Muscle layer of duodenum (tissue), 2 donors: ENCODE measurements around the gene FAM168B.
"Not testable (repeated sequence)": the region's sequence is repeated elsewhere in the genome, so short reads cannot be mapped to it uniquely, and the experiment has no call there.

Experiments used
- H3K27ac ChIP-seq: one replicate; pipeline ENCODE4 v1.7.0; 2013; ENCODE audit warnings: mild to moderate bottlenecking, low read length
- H3K27me3 ChIP-seq: one replicate; pipeline ENCODE4 v1.7.0; 2013; ENCODE audit warnings: low read depth, mild to moderate bottlenecking, control low read depth, low read length
- H3K36me3 ChIP-seq, 2 donors: one replicate each; pipeline ENCODE4 v1.7.0; 2013; ENCODE audit warnings: low read length in 2 of 2, control low read depth in 1 of 2, mild to moderate bottlenecking in 1 of 2; ENCODE audit not compliant: insufficient read depth in 2 of 2, control insufficient read depth in 1 of 2
- H3K4me1 ChIP-seq, 2 donors: one replicate each; pipeline ENCODE4 v1.7.0; 2013; ENCODE audit warnings: low read length in 2 of 2, mild to moderate bottlenecking in 2 of 2, control low read depth in 1 of 2, moderate library complexity in 1 of 2; ENCODE audit not compliant: insufficient read depth in 2 of 2, control insufficient read depth in 1 of 2
- H3K4me3 ChIP-seq, 2 donors: one replicate each; pipeline ENCODE4 v1.7.0; 2013; ENCODE audit warnings: low read length in 2 of 2, low read depth in 1 of 2, mild to moderate bottlenecking in 1 of 2
- H3K9me3 ChIP-seq, 2 donors: one replicate each; pipeline ENCODE4 v1.7.0; 2013; ENCODE audit warnings: low read length in 2 of 2, control low read depth in 1 of 2, mild to moderate bottlenecking in 1 of 2; ENCODE audit not compliant: control insufficient read depth in 1 of 2
- donor health status: healthy.

The FAM168B gene

DNA sequence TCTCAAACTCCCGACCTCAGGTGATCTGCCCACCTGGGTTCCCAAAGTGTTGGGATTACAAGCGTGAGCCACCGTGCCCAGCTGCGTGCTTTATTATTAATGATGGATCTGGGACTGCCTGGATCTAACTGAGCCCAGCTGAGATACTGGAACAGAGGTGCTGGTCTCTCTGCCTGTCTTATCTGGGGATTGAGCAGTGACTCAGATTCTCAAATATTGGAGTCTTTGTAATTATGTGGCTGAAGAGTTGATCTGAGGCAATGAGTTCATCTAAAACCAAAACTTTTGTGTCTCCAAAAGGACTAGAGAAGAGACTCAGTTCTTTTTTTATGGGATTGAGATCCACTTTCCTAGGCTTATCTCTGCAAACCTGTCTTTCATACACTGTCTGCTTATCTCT is 28.2 kb upstream of the FAM168B start:
- Histone ChIP-seq H3K27me3 (no peaks in the 10 kb centered on the region), H3K4me1 (no peaks in the 10 kb centered on the region), H3K36me3 (peaks cover 13 to 22% of the 10 kb centered on the region in 2 donors), H3K4me3 (no peak overlapping the region), H3K9me3 (no peaks in the 10 kb centered on the region), H3K27ac (no peak overlapping the region)

DNA sequence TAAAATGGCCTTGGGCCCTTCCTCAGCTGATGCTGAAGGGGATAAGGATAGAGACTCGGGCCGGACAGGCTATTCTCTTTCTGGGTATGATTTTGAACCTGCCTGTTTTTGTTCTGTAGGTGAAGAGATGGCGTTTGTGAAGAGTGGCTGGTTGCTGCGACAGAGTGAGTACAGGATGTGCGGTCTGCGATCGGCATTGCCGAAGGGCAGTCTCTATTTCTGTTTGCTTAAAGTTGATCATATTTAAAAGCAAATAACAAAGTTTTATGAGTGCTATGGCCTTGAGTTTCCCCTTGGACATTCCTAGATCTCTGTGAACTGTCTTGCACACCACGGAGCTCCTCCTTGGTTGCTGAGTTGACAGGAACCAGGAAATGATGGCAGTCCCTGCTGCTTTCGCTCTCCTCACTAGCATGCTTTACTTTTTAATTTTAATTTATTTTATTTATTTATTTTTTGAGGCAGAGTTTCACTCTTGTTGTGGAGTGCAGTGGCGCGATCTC is 27.6 kb upstream of the FAM168B start:
- Histone ChIP-seq H3K4me3 (no peak overlapping the region), H3K9me3 (no peaks in the 10 kb centered on the region), H3K4me1 (no peaks in the 10 kb centered on the region), H3K27me3 (no peaks in the 10 kb centered on the region), H3K36me3 (peaks cover 9 to 17% of the 10 kb centered on the region in 2 donors), H3K27ac (no peak overlapping the region)

DNA sequence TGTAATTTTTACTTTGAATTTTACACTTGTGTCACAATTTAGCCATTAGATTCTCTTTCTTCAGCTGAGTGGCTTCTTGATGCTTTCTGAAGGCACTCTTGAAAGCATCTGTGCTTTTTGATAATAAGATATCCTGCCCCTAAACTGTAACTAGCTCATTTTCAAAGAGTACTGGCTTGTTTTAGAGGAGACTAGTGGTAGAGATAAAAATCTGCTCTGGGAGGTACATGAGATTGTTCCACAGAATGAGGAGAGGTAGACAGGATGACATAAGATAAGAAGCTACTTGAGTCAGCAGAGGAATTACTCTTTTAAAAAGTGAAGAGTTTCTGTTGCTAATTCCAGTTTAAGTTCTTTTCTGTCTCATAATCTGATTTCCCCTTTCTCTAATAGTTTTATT is 22.5 kb upstream of the FAM168B start:
- Histone ChIP-seq H3K9me3 (no peaks in the 10 kb centered on the region), H3K27me3 (no peaks in the 10 kb centered on the region), H3K36me3 (peaks cover 0 to 4% of the 10 kb centered on the region in 2 donors), H3K4me1 (peaks cover 10 to 11% of the 10 kb centered on the region in 2 donors), H3K4me3 (no peak overlapping the region), H3K27ac (no peak overlapping the region)

DNA sequence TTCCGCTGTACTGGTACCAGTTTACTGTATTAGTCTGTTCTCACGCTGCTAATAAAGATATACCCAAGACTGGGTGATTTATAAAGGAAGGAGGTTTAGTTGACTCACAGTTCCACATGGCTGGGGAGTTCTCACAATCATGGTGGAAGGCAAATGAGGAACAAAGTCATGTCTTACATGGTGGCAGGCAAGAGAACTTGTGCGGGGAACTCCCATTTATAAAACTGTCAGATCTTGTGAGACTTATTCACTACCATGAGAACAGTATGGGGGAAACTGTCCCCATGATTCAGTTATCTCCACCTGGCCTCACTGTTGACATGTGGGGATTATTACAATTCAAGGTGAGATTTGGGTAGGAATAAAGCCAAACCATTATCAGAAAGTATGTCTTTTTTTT is 21.7 kb upstream of the FAM168B start:
- H3K4me3 ChIP-seq, H3K36me3 ChIP-seq, H3K27ac ChIP-seq, H3K27me3 ChIP-seq, H3K9me3 ChIP-seq: not testable (repeated sequence)
- H3K4me1 ChIP-seq, result peaks cover 10 to 11% of the 10 kb centered on the region in 2 donors

DNA sequence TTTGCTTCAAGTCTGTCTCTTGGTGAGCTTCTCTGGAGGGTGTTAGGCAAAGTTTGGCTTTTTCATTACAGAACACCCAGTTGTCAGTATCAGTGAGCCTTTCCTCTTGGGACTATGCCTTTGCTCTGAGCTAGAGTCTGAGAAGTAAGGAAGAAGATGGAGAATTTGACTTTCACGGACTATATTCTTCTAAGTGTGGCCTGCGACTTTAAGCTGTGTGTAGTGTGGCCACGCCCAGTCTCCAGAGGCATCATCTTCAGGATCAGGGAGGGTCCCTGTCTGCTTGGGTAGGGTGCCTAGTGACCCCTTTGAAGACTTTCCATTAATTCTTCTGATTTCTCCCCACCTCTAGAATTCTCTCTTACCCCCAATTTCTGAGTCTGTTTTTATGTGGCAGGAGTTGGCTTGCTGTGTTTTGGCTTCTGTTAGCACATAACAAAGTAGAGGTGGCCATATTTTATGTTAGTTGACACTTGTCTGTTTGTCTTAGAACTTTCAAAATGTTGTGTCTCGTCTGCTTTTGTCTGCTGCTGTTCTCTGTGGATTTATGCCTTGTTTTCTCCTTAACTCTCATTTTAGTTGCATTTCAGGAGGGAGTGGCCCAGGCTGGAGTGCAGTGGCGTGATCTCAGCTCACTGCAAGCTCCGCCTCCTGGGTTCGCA is 20.4 kb upstream of the FAM168B start:
- H3K9me3 ChIP-seq, result no peaks in the 10 kb centered on the region

DNA sequence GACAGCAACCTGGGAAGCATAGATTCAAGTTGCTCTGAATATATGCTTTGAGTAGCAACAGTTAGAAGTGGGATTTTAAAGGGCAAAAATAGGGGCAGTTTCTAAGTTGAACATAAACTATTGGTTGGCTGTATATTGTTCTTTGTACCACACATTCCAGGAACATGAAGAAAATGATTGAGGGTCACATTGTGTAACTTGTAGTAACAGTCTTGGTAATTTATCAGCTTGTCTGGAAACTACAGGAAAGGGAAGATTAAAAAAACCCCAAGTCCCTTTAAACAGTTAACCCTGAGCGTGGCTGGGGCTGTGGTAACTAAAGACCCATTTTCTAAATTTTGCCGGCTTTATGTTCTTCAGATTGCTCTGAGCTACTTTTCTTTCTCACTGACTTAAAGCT is 19.3 kb upstream of the FAM168B start:
- Histone ChIP-seq H3K36me3 (peaks cover 0 to 4% of the 10 kb centered on the region in 2 donors), H3K27ac (no peak overlapping the region), H3K9me3 (no peaks in the 10 kb centered on the region), H3K4me3 (no peak overlapping the region), H3K27me3 (no peaks in the 10 kb centered on the region), H3K4me1 (peaks cover 13 to 16% of the 10 kb centered on the region in 2 donors)

More for the DNA sequence above, 20.4 kb upstream of the FAM168B start:
- no peaks in the 10 kb centered on the region for H3K27me3 ChIP-seq
- no peak overlapping the region for H3K4me3 ChIP-seq
- H3K4me1 ChIP-seq, result peaks cover 10 to 11% of the 10 kb centered on the region in 2 donors
- H3K36me3 ChIP-seq, result peaks cover 0 to 4% of the 10 kb centered on the region in 2 donors
- no peak overlapping the region for H3K27ac ChIP-seq

DNA sequence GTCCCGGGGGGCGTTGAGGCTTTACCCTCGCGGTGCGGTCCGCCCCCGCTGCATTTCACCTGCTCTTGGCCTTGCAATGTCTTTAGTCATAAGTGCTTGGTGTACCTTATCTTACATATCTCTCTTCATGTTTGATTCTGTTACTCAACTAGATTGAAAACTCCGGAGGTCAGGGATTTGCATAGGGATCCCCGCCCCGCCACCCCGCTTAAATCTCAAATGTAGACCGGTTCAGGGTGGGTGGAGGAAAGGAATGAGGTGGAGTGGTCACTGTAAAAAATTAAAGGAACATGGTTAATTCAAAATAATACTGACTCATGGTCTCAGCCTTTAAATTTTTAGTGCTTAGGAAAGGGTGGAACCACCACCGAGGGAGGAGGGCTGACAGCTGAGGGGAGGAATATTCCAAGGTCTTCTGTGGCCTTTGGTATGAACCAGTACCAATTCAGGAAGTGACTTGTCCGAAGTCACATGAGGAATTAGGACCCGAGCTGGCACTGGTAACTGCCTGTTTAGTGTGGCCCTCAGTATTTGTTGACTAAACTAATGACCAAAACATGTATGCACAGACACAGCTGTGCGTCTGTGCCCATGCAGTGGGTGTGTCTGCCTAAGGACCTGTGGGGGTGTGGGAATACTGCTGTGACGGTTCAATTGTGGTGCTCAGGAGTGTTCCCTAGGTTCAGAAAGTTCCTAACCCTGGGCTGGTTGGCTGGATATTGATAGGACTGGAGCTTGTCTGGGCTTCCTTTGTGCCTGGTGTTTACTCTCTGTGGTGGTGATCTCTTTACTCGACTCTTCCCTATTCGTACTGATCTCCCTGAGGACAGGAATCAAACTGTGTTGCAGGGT is 12.9 kb upstream of the FAM168B start:
- no peaks in the 10 kb centered on the region for H3K9me3 ChIP-seq
- H3K27ac ChIP-seq, result peak overlapping the region; percentile 97
- peaks cover 13 to 18% of the 10 kb centered on the region in 2 donors for H3K4me1 ChIP-seq
- no peaks in the 10 kb centered on the region for H3K27me3 ChIP-seq
- H3K4me3 ChIP-seq, result peak overlapping the region; percentile 86 to 96
- peaks cover 0 to 5% of the 10 kb centered on the region in 2 donors for H3K36me3 ChIP-seq

DNA sequence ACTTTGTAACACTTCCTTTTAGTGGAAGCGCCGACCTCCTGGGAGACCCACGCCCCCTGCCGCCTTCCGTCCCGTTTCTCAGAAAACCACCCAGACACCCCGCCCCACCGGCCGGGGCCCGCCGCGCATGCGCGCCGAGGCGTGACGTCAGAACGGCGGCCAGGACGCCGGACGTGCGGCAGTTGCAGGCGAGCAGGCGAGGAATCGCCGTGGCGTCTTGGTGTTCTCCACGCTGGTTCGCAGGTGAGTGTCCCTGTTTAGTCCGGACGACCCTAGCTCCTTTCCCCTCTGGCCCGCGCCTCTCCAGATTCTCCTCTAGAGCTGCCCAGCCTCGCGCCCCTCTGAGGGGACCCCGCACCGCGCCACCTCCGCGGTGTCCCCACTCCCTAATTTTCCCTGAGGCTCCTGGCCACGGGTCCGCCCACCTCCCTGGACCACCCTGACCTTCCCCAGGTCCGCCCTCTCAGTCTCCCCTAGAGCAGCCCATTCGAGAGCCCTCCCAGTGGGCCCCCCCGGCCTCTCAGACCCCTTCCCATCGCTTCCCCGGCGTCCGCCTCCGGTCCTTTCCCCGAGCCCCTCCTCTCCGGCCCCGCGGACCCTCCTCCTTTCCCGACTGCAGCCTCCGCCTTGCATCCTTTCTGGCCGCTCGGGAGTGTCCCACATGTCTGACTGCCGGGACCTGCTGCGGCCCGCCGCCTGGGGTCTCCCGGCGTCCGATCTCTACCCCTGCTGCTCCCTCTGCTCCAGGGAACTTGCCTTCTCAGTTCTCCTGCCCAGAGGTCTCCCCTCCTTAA is 12.1 kb upstream of the FAM168B start, which contains the start of gene PLEKHB2:
Gene PLEKHB2 (plus strand): TSS at position 181 of the 794 bp plus-strand sequence. CDS start 15,606 bp downstream, outside the sequence.
- Histone ChIP-seq H3K4me3 (peak within 1 kb of the TSS; percentile 86 to 96), H3K27ac (peak within 1 kb of the TSS; percentile 97), H3K4me1 (peaks cover 13 to 18% of the 10 kb centered on the region in 2 donors), H3K9me3 (no peaks in the 10 kb centered on the region), H3K27me3 (no peaks in the 10 kb centered on the region), H3K36me3 (peaks cover 0 to 5% of the 10 kb centered on the region in 2 donors)

DNA sequence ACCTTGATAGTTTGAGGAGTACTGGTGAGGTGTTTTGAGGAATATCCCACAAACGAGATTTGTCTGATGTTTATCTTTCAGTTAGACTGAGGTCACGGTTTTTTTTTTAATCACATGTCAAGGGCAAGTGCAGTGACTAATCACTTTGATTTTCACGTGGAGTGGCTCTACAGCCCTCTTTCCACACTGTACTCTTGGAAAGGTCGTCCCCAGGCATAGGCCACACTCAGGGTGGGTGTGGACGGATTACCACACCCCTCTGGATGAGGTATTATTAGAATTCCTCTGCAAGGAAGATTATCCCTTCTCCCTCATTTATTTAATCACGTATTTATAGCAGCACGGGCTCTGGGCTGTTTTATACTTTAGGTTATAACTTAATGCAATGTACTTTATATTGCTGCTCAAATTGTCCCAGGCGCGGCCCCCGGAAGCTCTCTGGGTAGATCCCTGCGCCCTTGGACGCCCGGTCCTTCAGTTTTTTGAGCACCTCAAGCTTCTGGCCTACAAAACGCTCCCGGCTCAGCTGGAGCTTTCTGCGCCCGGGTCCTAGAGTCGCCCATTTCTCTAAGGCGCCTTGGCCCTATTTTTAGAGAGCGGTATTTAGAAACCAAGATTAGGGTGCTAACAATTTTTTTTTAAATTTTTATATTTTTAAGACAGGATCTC is 11.4 kb upstream of the FAM168B start:
- no peaks in the 10 kb centered on the region for H3K9me3 ChIP-seq
- H3K27me3 ChIP-seq, result no peaks in the 10 kb centered on the region
- H3K36me3 ChIP-seq, result peaks cover 0 to 5% of the 10 kb centered on the region in 2 donors
- H3K27ac ChIP-seq, result peak overlapping the region; percentile 97
- peak overlapping the region; percentile 86 to 96 for H3K4me3 ChIP-seq
- peaks cover 13 to 18% of the 10 kb centered on the region in 2 donors for H3K4me1 ChIP-seq

DNA sequence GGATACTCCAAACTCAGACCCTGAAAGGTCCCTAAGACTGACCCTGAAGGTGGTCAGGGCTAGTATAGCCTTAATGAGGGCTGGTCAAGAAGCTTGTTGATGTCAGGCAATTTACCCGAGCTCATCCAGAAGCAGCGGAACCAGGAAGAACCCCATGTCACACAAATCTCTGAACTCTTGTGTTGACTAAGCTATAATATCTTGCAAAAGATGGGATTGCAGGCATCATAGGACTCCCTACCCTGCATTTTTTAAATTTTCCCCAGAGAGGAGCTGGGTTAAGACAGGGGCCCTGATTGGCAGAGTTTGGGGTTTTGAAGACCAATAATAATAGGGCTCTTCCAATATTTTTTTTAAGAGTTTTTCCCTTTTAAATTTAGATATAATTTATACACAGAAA is 9.9 kb upstream of the FAM168B start:
- peaks cover 0 to 5% of the 10 kb centered on the region in 2 donors for H3K36me3 ChIP-seq
- H3K27ac ChIP-seq, result no peak overlapping the region
- peaks cover 13 to 17% of the 10 kb centered on the region in 2 donors for H3K4me1 ChIP-seq
- H3K27me3 ChIP-seq, result no peaks in the 10 kb centered on the region
- H3K4me3 ChIP-seq, result no peak overlapping the region
- no peaks in the 10 kb centered on the region for H3K9me3 ChIP-seq
